K562 (cell line): Measurements from ENCODE around the gene IGFBP4.

Experiments used
- EWSR1 ChIP-seq: fragments of 450-650 bp; IDR thresholded peaks from 2 replicates; pipeline ENCODE4 v1.6.1; 2018; ENCODE audit warnings: borderline replicate concordance, mild to moderate bottlenecking, low read depth, moderate library complexity; ENCODE audit not compliant: partially characterized antibody
- EZH2 ChIP-seq: IDR thresholded peaks from 2 replicates; pipeline ENCODE4 v1.6.1; 2012; ENCODE audit warnings: low read depth, mild to moderate bottlenecking, inconsistent platforms, low read length, borderline replicate concordance
- POLR2A ChIP-seq: fragments of 450-650 bp; conservative IDR thresholded peaks from 2 replicates; pipeline ENCODE4 v1.6.1; 2016
- POLR2AphosphoS5 ChIP-seq: IDR thresholded peaks from 2 replicates; pipeline ENCODE4 v1.6.1; 2011; ENCODE audit warnings: mild to moderate bottlenecking, low read depth, low read length, moderate library complexity; ENCODE audit not compliant: control insufficient read depth, insufficient read depth
- SPI1 ChIP-seq: IDR thresholded peaks from 2 replicates; pipeline ENCODE4 v1.6.1; 2011; ENCODE audit warnings: low read depth, low read length, control low read depth, borderline replicate concordance
- ZNF23 ChIP-seq: fragments of 250-450 bp; sonication (Bioruptor Pico); IDR thresholded peaks from 2 replicates; pipeline ENCODE4 v1.4.0; 2020; ENCODE audit warnings: mild to moderate bottlenecking
- TF ChIP-seq, protein P1 (sequence below), 3 experiments: IDR thresholded peaks in 2 of 3; conservative IDR thresholded peaks in 1 of 3; 2 replicates each; pipeline ENCODE4 v1.5.1; 2011 to 2012; ENCODE audit warnings: low read length in 3 of 3, mild to moderate bottlenecking in 3 of 3, control low read depth in 2 of 3, improper control_type of control experiment in 1 of 3, inconsistent platforms in 1 of 3, low read depth in 1 of 3, mixed read lengths in 1 of 3, moderate library complexity in 1 of 3; ENCODE audit not compliant: insufficient read depth in 2 of 3

DNA sequence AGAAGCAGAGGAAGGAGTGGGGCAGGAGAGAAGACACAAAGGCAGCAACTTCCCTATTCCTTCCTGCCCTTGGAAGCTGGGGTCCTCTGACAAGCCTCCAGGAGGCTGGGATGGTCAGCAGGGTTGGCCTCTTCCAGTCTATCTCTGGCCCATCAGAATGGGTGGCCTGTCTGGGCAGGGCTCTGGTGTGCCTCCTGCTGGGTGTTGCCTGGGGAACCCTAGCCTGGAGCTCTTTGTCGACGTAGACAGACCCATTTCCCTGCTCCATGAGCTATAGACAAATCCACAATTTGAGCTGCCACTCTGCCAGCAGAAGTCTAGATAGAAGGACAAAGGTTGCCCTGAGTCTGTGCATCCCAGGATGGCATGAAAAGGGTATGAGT, 11.4 kb downstream of the IGFBP4 start:
- TF ChIP-seq POLR2AphosphoS5 (no peak), EZH2 (no peak), POLR2A (no peak), ZNF23 (CRISPR knock-in tag) (no peak), SPI1 (no peak), EWSR1 (no peak)
- TF ChIP-seq, protein P1, sequence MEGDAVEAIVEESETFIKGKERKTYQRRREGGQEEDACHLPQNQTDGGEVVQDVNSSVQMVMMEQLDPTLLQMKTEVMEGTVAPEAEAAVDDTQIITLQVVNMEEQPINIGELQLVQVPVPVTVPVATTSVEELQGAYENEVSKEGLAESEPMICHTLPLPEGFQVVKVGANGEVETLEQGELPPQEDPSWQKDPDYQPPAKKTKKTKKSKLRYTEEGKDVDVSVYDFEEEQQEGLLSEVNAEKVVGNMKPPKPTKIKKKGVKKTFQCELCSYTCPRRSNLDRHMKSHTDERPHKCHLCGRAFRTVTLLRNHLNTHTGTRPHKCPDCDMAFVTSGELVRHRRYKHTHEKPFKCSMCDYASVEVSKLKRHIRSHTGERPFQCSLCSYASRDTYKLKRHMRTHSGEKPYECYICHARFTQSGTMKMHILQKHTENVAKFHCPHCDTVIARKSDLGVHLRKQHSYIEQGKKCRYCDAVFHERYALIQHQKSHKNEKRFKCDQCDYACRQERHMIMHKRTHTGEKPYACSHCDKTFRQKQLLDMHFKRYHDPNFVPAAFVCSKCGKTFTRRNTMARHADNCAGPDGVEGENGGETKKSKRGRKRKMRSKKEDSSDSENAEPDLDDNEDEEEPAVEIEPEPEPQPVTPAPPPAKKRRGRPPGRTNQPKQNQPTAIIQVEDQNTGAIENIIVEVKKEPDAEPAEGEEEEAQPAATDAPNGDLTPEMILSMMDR (IDR thresholded peaks at IDR 0.05 in 2 of 3, conservative IDR thresholded peaks at IDR 0.05 in 1 of 3; ENCODE audit: insufficient read depth in 2 of 3, low read depth in 1 of 3, low read length in 3 of 3) = no peak
